ENCODE data around the gene RNF130. TPM values are rescaled to one million over a fixed set of nuclear protein-coding genes. Genes with fewer than 3 reads are reported as not detected.

The RNF130 gene
- total RNA-seq, 1 donor from 2014 or later = 70.8 TPM

GRCh38 chr5:180041301-180042274, 30.0 kb downstream of the RNF130 start:
- H3K36me3 Mint-ChIP-seq (ENCODE audit: unreplicated experiment) = peaks cover 38% of the 10 kb centered on the region
- TF ChIP-seq CTCF (IDR thresholded peaks at IDR 0.05) = no peak
- H3K4me3 Mint-ChIP-seq (ENCODE audit: unreplicated experiment) = no peak overlapping the region
- no peaks in the 10 kb centered on the region for H3K27me3 Mint-ChIP-seq (ENCODE audit: unreplicated experiment)
- H3K9me3 Mint-ChIP-seq (ENCODE audit: unreplicated experiment) = peaks cover 5% of the 10 kb centered on the region
- H3K4me1 Mint-ChIP-seq (ENCODE audit: unreplicated experiment) = peaks cover 5% of the 10 kb centered on the region
- H3K27ac Mint-ChIP-seq (ENCODE audit: unreplicated experiment) = no peak overlapping the region
- no peak for DNase-seq (ENCODE audit: extremely low spot score, unreplicated experiment)

GRCh38 chr5:180040287-180041214, 31.0 kb downstream of the RNF130 start:
- H3K9me3 Mint-ChIP-seq (ENCODE audit: unreplicated experiment) = peaks cover 13% of the 10 kb centered on the region
- H3K27ac Mint-ChIP-seq (ENCODE audit: unreplicated experiment) = no peak overlapping the region
- DNase-seq (ENCODE audit: extremely low spot score, unreplicated experiment) = no peak
- no peaks in the 10 kb centered on the region for H3K27me3 Mint-ChIP-seq (ENCODE audit: unreplicated experiment)
- TF ChIP-seq CTCF (IDR thresholded peaks at IDR 0.05) = no peak
- no peak overlapping the region for H3K4me3 Mint-ChIP-seq (ENCODE audit: unreplicated experiment)
- peaks cover 5% of the 10 kb centered on the region for H3K4me1 Mint-ChIP-seq (ENCODE audit: unreplicated experiment)
- H3K36me3 Mint-ChIP-seq (ENCODE audit: unreplicated experiment) = peaks cover 49% of the 10 kb centered on the region

GRCh38 chr5:180035206-180035931, 36.2 kb downstream of the RNF130 start:
- H3K27me3 Mint-ChIP-seq (ENCODE audit: unreplicated experiment) = no peaks in the 10 kb centered on the region
- H3K27ac Mint-ChIP-seq (ENCODE audit: unreplicated experiment) = no peak overlapping the region
- H3K4me3 Mint-ChIP-seq (ENCODE audit: unreplicated experiment) = no peak overlapping the region
- no peak for DNase-seq (ENCODE audit: extremely low spot score, unreplicated experiment)
- no peak for TF ChIP-seq CTCF (IDR thresholded peaks at IDR 0.05)
- H3K4me1 Mint-ChIP-seq (ENCODE audit: unreplicated experiment) = no peaks in the 10 kb centered on the region
- peaks cover 35% of the 10 kb centered on the region for H3K9me3 Mint-ChIP-seq (ENCODE audit: unreplicated experiment)
- H3K36me3 Mint-ChIP-seq (ENCODE audit: unreplicated experiment) = peaks cover 82% of the 10 kb centered on the region

GRCh38 chr5:180034564-180034963, 37.0 kb downstream of the RNF130 start:
- H3K27ac Mint-ChIP-seq (ENCODE audit: unreplicated experiment) = no peak overlapping the region
- H3K4me3 Mint-ChIP-seq (ENCODE audit: unreplicated experiment) = no peak overlapping the region
- no peaks in the 10 kb centered on the region for H3K4me1 Mint-ChIP-seq (ENCODE audit: unreplicated experiment)
- peaks cover 35% of the 10 kb centered on the region for H3K9me3 Mint-ChIP-seq (ENCODE audit: unreplicated experiment)
- peaks cover 75% of the 10 kb centered on the region for H3K36me3 Mint-ChIP-seq (ENCODE audit: unreplicated experiment)
- DNase-seq (ENCODE audit: extremely low spot score, unreplicated experiment) = no peak
- H3K27me3 Mint-ChIP-seq (ENCODE audit: unreplicated experiment) = no peaks in the 10 kb centered on the region
- TF ChIP-seq CTCF (IDR thresholded peaks at IDR 0.05) = no peak

Measured in osteocyte (in vitro differentiated cells).